LNCaP clone FGC (cell line): ENCODE results near the gene TSPYL4.
A peak's percentile ranks its signal among the peaks of the same experiment; 100 is the strongest.
"Not testable (repeated sequence)": the region's sequence is repeated elsewhere in the genome, so short reads cannot be mapped to it uniquely, and the experiment has no call there.

Experiments used
- DNase-seq: peaks from one replicate; pipeline ENCODE4 v3.0.0-alpha.2; 2011; ENCODE audit warnings: low read depth
- H3K4me3 ChIP-seq: 2 replicates; pipeline ENCODE4 v1.5.1; 2011; ENCODE audit warnings: mild to moderate bottlenecking, low read depth, low read length, control low read depth
- TF ChIP-seq, protein P1 (sequence below): IDR thresholded peaks from 2 replicates; pipeline ENCODE4 v1.5.1; 2012; ENCODE audit warnings: mild to moderate bottlenecking; ENCODE audit not compliant: control insufficient read depth, insufficient read depth; ENCODE audit errors: extremely low read depth

The TSPYL4 gene

DNA sequence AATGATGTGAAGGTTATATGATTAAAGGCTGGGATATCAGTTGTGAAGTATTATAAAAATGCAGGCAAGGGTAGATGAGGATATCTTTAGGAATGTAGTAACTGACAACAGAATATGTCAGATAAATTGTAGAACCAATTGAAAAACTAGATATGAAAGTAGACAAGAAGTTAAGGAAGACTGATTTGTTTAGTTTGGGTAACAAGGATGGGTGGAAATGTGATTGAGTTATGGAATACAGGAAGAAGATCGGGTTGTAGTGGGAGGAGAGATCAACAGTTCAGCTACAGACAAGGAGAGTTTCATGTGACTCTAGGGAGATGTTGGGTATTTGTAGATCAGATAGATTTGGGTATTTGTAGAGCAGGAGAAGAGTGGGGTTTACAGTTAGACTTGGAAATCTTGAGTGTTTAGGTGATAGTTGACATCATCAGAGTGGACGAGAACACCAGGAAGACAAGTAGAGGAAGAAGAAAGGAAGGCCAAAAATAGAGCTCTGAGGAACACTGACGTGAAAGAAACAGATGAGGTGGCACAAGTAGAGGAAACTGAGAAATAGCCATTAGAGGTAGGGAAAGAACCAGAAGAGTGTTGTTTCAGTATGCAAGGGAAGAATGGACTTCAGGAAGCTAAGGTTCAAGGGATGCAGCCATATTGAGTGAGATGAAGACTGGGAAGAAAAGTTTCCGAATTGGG is 38.0 kb upstream of the TSPYL4 start:
- H3K4me3 ChIP-seq: no peak overlapping the region
- TF ChIP-seq, protein P1, sequence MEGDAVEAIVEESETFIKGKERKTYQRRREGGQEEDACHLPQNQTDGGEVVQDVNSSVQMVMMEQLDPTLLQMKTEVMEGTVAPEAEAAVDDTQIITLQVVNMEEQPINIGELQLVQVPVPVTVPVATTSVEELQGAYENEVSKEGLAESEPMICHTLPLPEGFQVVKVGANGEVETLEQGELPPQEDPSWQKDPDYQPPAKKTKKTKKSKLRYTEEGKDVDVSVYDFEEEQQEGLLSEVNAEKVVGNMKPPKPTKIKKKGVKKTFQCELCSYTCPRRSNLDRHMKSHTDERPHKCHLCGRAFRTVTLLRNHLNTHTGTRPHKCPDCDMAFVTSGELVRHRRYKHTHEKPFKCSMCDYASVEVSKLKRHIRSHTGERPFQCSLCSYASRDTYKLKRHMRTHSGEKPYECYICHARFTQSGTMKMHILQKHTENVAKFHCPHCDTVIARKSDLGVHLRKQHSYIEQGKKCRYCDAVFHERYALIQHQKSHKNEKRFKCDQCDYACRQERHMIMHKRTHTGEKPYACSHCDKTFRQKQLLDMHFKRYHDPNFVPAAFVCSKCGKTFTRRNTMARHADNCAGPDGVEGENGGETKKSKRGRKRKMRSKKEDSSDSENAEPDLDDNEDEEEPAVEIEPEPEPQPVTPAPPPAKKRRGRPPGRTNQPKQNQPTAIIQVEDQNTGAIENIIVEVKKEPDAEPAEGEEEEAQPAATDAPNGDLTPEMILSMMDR: no peak
- DNase-seq: no peak

DNA sequence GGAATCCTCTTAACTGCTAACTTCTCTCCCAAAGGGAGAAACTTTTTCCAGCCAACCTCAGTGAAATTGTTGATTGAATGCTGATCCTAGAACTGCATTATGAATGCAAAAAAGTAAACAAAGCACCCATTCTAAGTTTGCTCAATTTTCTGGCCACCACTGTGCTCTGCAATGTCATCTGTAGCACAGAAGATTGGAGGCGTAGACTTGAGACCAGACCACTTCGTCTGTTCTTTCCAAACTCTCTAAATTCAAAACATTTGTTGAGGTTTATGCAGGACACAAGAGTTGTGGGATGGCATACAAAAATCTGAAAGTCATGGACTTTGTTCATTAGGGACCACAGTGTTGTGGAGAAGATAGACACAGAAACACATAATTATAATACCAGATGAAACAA is 36.9 kb upstream of the TSPYL4 start:
- H3K4me3 ChIP-seq: no peak overlapping the region
- TF ChIP-seq, protein P1: no peak
- no peak for DNase-seq

DNA sequence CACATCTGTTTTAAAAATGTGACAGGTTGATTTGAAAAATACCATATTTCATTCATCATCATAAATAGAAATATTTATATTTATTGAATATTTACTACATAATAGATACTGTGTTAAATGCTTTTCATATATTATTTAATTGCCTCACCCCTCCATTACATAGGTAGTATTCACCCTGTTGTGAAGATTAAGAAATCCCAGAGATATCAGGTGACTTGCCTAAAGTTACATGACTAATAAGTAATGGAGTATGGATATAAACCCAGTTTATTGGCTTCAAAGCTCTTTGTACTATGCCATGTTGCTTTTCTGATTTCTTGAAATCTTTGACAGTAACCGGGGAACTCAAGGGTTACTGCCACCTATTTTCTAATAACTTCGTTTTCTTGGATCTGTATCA is 36.0 kb upstream of the TSPYL4 start:
- TF ChIP-seq, protein P1: no peak

DNA sequence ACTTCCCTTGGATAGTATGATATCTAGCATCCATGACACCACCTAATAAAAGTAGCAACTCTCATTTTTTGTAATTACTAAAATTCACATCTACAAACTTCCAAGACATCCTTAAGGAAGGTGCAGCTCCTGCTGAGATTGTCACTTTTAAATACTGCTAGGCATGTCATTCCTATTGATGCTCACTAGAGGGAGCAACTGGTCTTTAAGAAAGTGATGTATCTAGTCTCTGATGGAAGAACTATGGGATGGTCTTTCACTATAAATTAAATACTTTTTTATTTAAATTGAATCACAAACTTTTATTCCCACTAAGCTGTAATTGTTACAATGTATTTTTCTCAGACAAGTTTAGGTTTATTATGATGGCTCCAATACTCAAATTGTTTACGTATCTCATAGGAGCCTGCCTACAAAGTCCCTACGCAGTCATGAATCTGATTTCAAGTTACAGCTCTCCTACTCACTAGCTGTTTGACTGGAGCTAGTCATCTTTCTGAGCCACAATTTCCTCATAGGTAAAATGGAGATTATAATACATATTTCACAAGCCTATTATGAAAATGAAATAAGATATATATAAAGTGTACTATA is 33.9 kb upstream of the TSPYL4 start:
- H3K4me3 ChIP-seq: no peak overlapping the region
- DNase-seq: peak; percentile 19
- TF ChIP-seq, protein P1: peak; percentile 85

More for the DNA sequence above, 36.0 kb upstream of the TSPYL4 start:
- H3K4me3 ChIP-seq: no peak overlapping the region
- DNase-seq: no peak

DNA sequence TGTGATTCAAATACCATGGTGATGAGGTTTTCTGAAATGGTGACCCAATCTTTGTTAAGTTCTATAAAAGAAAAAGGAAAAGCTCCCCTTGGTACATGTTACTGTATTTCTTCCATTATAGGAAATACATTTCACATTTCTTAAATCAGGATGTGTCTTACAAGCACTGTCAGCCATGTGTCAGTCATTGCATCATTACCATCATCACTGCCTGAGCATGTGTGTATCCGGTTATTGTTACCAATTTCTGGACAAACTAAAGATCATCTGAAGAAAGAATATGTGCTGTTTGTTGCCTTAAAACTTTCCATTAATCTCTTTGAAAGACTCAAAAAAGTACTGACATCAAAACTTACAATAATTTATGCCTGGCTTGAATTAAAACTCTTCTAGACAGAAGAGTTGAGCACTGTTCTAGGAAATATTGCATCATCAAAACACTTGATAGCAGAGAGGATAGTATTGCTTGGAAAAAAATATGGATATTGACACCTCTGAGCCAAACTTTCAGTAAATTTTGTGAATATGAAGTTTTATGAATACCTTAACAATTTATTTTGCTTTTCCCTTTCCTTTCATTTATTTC is 33.0 kb upstream of the TSPYL4 start:
- TF ChIP-seq, protein P1: no peak
- no peak for DNase-seq
- H3K4me3 ChIP-seq: no peak overlapping the region

DNA sequence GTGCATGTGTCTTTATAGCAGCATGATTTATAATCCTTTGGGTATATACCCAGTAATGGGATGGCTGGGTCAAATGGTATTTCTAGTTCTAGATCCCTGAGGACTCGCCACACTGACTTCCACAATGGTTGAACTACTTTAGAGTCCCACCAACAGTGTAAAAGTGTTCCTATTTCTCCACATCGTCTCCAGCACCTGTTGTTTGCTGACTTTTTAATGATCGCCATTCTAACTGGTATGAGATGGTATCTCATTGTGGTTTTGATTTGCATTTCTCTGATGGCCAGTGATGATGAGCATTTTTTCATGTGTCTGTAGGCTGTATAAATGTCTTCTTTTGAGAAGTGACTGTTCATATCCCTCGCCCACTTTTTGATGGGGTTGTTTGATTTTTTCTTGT is 31.1 kb upstream of the TSPYL4 start:
- not testable (repeated sequence) for DNase-seq, H3K4me3 ChIP-seq

DNA sequence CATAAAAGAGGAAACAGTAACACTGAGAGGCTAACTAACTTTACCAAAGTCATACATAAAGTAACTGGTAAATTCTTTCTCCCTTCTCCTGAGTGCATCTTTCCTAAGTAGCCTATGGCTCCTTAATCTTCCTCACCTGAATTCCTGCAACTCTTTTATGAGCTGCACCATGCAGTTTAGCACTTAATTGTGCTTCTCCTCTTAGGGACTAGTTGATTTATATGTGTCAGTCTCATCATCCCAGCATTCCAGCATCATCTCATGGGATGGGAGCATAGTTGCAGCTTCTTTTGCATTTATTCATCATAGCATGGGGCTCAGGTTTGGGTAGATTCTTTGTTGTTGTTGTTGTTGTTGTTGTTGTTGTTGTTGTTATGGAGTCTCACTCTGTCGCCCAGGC is 29.3 kb upstream of the TSPYL4 start:
- H3K4me3 ChIP-seq: no peak overlapping the region
- no peak for DNase-seq
- TF ChIP-seq, protein P1: no peak
